ENCODE results near the gene PPP2R2D. TPM values are rescaled to one million over a fixed set of nuclear protein-coding genes. Genes with fewer than 3 reads are reported as not detected.
A peak's percentile ranks its signal among the peaks of the same experiment; 100 is the strongest.

The PPP2R2D gene
- total RNA-seq, 1 experiment from 2014 or later, result 41.0 TPM

DNA sequence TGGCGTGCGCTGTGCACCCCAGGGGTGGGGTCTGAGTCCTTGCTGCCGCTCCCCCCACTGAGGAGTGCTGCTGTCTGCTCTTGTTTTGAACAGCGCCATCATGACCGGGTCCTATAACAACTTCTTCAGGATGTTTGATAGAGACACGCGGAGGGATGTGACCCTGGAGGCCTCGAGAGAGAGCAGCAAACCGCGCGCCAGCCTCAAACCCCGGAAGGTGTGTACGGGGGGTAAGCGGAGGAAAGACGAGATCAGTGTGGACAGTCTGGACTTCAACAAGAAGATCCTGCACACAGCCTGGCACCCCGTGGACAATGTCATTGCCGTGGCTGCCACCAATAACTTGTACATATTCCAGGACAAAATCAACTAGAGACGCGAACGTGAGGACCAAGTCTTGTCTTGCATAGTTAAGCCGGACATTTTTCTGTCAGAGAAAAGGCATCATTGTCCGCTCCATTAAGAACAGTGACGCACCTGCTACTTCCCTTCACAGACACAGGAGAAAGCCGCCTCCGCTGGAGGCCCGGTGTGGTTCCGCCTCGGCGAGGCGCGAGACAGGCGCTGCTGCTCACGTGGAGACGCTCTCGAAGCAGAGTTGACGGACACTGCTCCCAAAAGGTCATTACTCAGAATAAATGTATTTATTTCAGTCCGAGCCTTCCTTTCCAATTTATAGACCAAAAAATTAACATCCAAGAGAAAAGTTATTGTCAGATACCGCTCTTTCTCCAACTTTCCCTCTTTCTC is 55.0 kb downstream of the PPP2R2D start:
- Histone ChIP-seq H3K27ac (ENCODE audit: low read length) (no peak overlapping the region), H3K9me3 (ENCODE audit: control insufficient read depth, insufficient read depth, low read depth, low read length) (no peaks in the 10 kb centered on the region), H3K36me3 (ENCODE audit: control insufficient read depth, insufficient read depth, low read length) (peaks cover 12% of the 10 kb centered on the region), H3K27me3 (ENCODE audit: control insufficient read depth, insufficient read depth, low read length) (no peaks in the 10 kb centered on the region), H3K4me3 (ENCODE audit: low read depth in 2 of 2, low read length in 2 of 2) (no peak overlapping the region), H3K4me1 (ENCODE audit: control insufficient read depth, insufficient read depth, low read length) (no peaks in the 10 kb centered on the region)
- ChIA-PET POLR2A (no interaction called here), CTCF (no interaction called here)
- TF ChIP-seq SIN3A (IDR thresholded peaks at IDR 0.05; ENCODE audit: borderline replicate concordance, insufficient read depth, low read depth, low read length) (no peak), POLR2AphosphoS5 (IDR thresholded peaks at IDR 0.05; ENCODE audit: low read depth, low read length) (no peak)
- TF ChIP-seq, protein P1, sequence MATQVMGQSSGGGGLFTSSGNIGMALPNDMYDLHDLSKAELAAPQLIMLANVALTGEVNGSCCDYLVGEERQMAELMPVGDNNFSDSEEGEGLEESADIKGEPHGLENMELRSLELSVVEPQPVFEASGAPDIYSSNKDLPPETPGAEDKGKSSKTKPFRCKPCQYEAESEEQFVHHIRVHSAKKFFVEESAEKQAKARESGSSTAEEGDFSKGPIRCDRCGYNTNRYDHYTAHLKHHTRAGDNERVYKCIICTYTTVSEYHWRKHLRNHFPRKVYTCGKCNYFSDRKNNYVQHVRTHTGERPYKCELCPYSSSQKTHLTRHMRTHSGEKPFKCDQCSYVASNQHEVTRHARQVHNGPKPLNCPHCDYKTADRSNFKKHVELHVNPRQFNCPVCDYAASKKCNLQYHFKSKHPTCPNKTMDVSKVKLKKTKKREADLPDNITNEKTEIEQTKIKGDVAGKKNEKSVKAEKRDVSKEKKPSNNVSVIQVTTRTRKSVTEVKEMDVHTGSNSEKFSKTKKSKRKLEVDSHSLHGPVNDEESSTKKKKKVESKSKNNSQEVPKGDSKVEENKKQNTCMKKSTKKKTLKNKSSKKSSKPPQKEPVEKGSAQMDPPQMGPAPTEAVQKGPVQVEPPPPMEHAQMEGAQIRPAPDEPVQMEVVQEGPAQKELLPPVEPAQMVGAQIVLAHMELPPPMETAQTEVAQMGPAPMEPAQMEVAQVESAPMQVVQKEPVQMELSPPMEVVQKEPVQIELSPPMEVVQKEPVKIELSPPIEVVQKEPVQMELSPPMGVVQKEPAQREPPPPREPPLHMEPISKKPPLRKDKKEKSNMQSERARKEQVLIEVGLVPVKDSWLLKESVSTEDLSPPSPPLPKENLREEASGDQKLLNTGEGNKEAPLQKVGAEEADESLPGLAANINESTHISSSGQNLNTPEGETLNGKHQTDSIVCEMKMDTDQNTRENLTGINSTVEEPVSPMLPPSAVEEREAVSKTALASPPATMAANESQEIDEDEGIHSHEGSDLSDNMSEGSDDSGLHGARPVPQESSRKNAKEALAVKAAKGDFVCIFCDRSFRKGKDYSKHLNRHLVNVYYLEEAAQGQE (IDR thresholded peaks at IDR 0.05; ENCODE audit: insufficient read depth in 1 of 2, low read depth in 2 of 2, low read length in 1 of 2), result no peak
- BruUV-seq (replicated peaks), result TSS peak; percentile 40
- no peak for ATAC-seq
- intact Hi-C loops (cut with micrococcal nuclease; ENCODE audit: unreplicated experiment), result no loop called here
- in situ Hi-C loops (cut with HindIII; ENCODE audit: low pct_unique_long_range_greater_than_20kb, low sequenced_read_pairs), result no loop called here
- DNase-seq (ENCODE audit: low read depth, low spot score), result no peak

DNA sequence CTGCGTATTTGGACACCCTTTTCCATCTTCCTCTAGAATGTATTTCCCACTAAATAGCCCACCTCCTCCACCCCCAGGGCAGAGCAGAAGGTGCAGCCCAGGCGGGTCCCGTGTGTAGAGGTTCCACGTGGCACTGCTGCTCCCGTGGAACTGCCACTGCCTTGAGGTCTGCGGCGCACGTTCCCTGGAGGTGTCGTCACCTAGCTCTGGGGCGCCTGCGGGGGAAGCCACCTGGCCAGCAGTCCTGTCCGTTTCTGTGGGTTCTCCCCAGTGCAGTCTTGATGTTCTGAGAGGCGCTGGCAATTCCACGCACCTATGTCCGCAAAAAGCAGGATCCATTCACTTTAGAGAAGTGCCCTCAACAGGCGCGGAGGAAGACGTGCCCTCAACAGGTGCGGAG is 59.0 kb downstream of the PPP2R2D start:
- POLR2A ChIA-PET, result no interaction called here

More for the DNA sequence above, 59.0 kb downstream of the PPP2R2D start:
- DNase-seq (ENCODE audit: low read depth, low spot score), result no peak
- ATAC-seq, result no peak
- Histone ChIP-seq H3K4me1 (ENCODE audit: control insufficient read depth, insufficient read depth, low read length) (no peaks in the 10 kb centered on the region), H3K27ac (ENCODE audit: low read length) (no peak overlapping the region), H3K4me3 (ENCODE audit: low read depth in 2 of 2, low read length in 2 of 2) (no peak overlapping the region), H3K27me3 (ENCODE audit: control insufficient read depth, insufficient read depth, low read length) (no peaks in the 10 kb centered on the region), H3K9me3 (ENCODE audit: control insufficient read depth, insufficient read depth, low read depth, low read length) (no peaks in the 10 kb centered on the region), H3K36me3 (ENCODE audit: control insufficient read depth, insufficient read depth, low read length) (peaks cover 11% of the 10 kb centered on the region)
- in situ Hi-C loops (cut with HindIII; ENCODE audit: low pct_unique_long_range_greater_than_20kb, low sequenced_read_pairs), result no loop called here
- BruUV-seq (replicated peaks), result no TSS peak
- intact Hi-C loops (cut with micrococcal nuclease; ENCODE audit: unreplicated experiment), result no loop called here
- TF ChIP-seq POLR2AphosphoS5 (IDR thresholded peaks at IDR 0.05; ENCODE audit: low read depth, low read length) (no peak), SIN3A (IDR thresholded peaks at IDR 0.05; ENCODE audit: borderline replicate concordance, insufficient read depth, low read depth, low read length) (no peak), TCF7L2 (IDR thresholded peaks at IDR 0.05; ENCODE audit: low read depth, low read length) (no peak)
- TF ChIP-seq, protein P2, sequence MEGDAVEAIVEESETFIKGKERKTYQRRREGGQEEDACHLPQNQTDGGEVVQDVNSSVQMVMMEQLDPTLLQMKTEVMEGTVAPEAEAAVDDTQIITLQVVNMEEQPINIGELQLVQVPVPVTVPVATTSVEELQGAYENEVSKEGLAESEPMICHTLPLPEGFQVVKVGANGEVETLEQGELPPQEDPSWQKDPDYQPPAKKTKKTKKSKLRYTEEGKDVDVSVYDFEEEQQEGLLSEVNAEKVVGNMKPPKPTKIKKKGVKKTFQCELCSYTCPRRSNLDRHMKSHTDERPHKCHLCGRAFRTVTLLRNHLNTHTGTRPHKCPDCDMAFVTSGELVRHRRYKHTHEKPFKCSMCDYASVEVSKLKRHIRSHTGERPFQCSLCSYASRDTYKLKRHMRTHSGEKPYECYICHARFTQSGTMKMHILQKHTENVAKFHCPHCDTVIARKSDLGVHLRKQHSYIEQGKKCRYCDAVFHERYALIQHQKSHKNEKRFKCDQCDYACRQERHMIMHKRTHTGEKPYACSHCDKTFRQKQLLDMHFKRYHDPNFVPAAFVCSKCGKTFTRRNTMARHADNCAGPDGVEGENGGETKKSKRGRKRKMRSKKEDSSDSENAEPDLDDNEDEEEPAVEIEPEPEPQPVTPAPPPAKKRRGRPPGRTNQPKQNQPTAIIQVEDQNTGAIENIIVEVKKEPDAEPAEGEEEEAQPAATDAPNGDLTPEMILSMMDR (IDR thresholded peaks at IDR 0.05), result no peak
- TF ChIP-seq, protein P1 (IDR thresholded peaks at IDR 0.05; ENCODE audit: insufficient read depth in 1 of 2, low read depth in 2 of 2, low read length in 1 of 2), result no peak
- CTCF ChIA-PET, result no interaction called here
